ENCODE results near the gene IGSF9. TPM values are rescaled to one million over a fixed set of nuclear protein-coding genes. Genes with fewer than 3 reads are reported as not detected.

IGSF9 gene
- total RNA-seq, 1 donor from 2014 or later, result 2.0 TPM

GRCh38 chr1:159889202-159889601 lies 56.2 kb downstream of the IGSF9 start:
- Histone ChIP-seq H3K4me1 (peaks cover 26% of the 10 kb centered on the region), H3K27ac (peak overlapping the region; percentile 77), H3K9me3 (no peaks in the 10 kb centered on the region), H3K4me3 (no peak overlapping the region), H3K27me3 (ENCODE audit: low read depth) (no peaks in the 10 kb centered on the region), H3K36me3 (no peaks in the 10 kb centered on the region)
- no peak for DNase-seq
- no peak for TF ChIP-seq CTCF (IDR thresholded peaks at IDR 0.05)
- no peak for ATAC-seq
- intact Hi-C loops (cut with DNase I), result no loop called here

DNA sequence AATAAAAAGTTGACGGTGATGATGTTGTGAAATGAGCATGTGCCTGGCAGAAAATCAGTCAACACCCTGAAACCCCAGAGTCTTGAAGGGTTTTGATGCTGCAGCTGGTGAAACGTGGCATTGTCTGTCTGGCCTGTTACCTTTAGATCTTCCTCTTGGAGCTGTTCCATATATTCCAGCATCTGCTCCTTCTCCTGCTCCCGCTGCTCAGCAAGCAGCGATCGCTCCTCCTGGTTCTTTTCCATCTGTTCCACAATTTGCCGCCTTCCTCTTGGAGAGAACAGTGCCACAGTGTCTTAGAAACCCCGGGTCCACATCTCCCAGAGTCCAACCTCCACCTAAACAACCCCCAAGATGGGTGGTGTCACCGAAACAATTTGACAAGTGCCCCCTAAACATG lies 61.1 kb downstream of the IGSF9 start:
- H3K27me3 ChIP-seq (ENCODE audit: low read depth), result no peaks in the 10 kb centered on the region
- H3K4me1 ChIP-seq, result peaks cover 13% of the 10 kb centered on the region
- H3K27ac ChIP-seq, result no peak overlapping the region
- H3K9me3 ChIP-seq, result no peaks in the 10 kb centered on the region
- no peaks in the 10 kb centered on the region for H3K36me3 ChIP-seq
- no peak overlapping the region for H3K4me3 ChIP-seq
- TF ChIP-seq CTCF (IDR thresholded peaks at IDR 0.05), result no peak
- intact Hi-C loops (cut with DNase I), result no loop called here
- DNase-seq (no peak), ATAC-seq (no peak)

DNA sequence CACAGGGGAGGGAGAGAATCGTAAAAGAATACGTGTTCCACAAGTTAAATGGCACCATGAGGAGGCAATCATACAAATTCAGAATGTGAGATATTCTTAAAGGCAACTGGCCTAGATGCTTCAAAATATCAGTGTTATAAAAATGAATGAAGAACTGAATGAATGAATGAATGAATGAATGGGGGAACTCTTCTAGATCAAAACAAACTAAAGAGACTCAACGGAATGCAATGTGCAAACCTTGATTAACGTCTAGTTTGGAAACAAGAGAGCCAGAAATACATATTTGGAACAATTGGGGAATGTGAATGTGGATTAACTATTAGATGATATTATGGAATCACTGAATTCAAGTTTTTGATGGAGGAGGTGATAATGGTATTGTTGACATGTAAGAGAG lies 62.3 kb downstream of the IGSF9 start:
- DNase-seq, result no peak
- no peak overlapping the region for H3K4me3 ChIP-seq
- H3K9me3 ChIP-seq, result no peaks in the 10 kb centered on the region
- no peaks in the 10 kb centered on the region for H3K36me3 ChIP-seq
- H3K27me3 ChIP-seq (ENCODE audit: low read depth), result no peaks in the 10 kb centered on the region
- TF ChIP-seq CTCF (IDR thresholded peaks at IDR 0.05), result no peak
- intact Hi-C loops (cut with DNase I), result no loop called here
- peaks cover 11% of the 10 kb centered on the region for H3K4me1 ChIP-seq
- no peak for ATAC-seq
- H3K27ac ChIP-seq, result no peak overlapping the region

GRCh38 chr1:159882527-159882862 lies 62.9 kb downstream of the IGSF9 start:
- no peaks in the 10 kb centered on the region for H3K36me3 ChIP-seq
- intact Hi-C loops (cut with DNase I), result no loop called here
- peaks cover 11% of the 10 kb centered on the region for H3K4me1 ChIP-seq
- no peak for ATAC-seq
- H3K27ac ChIP-seq, result no peak overlapping the region
- no peak for TF ChIP-seq CTCF (IDR thresholded peaks at IDR 0.05)
- H3K4me3 ChIP-seq, result no peak overlapping the region
- no peaks in the 10 kb centered on the region for H3K9me3 ChIP-seq
- DNase-seq, result no peak
- no peaks in the 10 kb centered on the region for H3K27me3 ChIP-seq (ENCODE audit: low read depth)

- no peak overlapping the region for H3K4me3 ChIP-seq
- ATAC-seq, result peak; percentile 49 to 62
- no peaks in the 10 kb centered on the region for H3K9me3 ChIP-seq
- no peak for TF ChIP-seq CTCF (IDR thresholded peaks at IDR 0.05)
- no peaks in the 10 kb centered on the region for H3K27me3 ChIP-seq (ENCODE audit: low read depth)
- H3K4me1 ChIP-seq, result peaks cover 11% of the 10 kb centered on the region
- H3K36me3 ChIP-seq, result no peaks in the 10 kb centered on the region
- intact Hi-C loops (cut with DNase I), result no loop called here
- peak; percentile 78 for DNase-seq
- no peak overlapping the region for H3K27ac ChIP-seq
Measured at GRCh38 chr1:159881622-159882526, 63.5 kb downstream of the IGSF9 start.

Data from lower lobe of right lung (tissue), 2 donors.